ENCODE measurements around the gene MRPL52.

- no peak for TF ChIP-seq EZH2 (IDR thresholded peaks at IDR 0.05; ENCODE audit: borderline replicate concordance, control insufficient read depth, low read depth, low read length)
- TF ChIP-seq CTCF (IDR thresholded peaks at IDR 0.05 in 2 of 3, conservative IDR thresholded peaks at IDR 0.05 in 1 of 3; ENCODE audit: control insufficient read depth in 2 of 3, extremely low read depth in 1 of 3, insufficient read depth in 1 of 3, low read depth in 3 of 3, low read length in 3 of 3) = no peak
- no peak for TF ChIP-seq BCLAF1 (IDR thresholded peaks at IDR 0.05)
- TF ChIP-seq KLF5 (IDR thresholded peaks at IDR 0.05; ENCODE audit: partially characterized antibody) = no peak
- TF ChIP-seq SMC3 (IDR thresholded peaks at IDR 0.05; ENCODE audit: borderline replicate concordance, low read length) = no peak
- no peak for TF ChIP-seq EP300 (IDR thresholded peaks at IDR 0.05; ENCODE audit: borderline replicate concordance in 1 of 2, control insufficient read depth in 1 of 2, low read depth in 2 of 2, low read length in 2 of 2)
- TF ChIP-seq CUX1 (IDR thresholded peaks at IDR 0.05; ENCODE audit: insufficient replicate concordance, low read depth, low read length) = no peak
- no peak for TF ChIP-seq CEBPB (IDR thresholded peaks at IDR 0.05; ENCODE audit: borderline replicate concordance in 1 of 2, low read depth in 2 of 2, low read length in 2 of 2)
Measured at GRCh38 chr14:22884076-22884737, 54.5 kb downstream of the MRPL52 start.
